ENCODE data around the gene ROS1.
"Not testable (repeated sequence)": the region's sequence is repeated elsewhere in the genome, so short reads cannot be mapped to it uniquely, and the experiment has no call there.

Gene ROS1

DNA sequence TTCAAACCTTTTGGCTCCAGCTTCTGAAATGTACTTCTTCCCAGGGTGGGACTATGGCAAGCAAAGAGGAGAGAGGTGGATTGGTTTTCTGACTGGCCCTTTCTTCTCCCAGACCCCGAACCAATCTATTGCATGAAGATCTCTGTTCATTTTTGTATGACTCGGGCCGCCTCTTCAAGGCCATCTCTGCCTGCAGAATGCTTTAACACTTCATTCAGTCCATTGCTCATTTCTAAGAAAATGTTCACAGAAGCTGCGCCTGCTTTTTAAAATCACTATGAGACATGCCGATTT, 158.7 kb downstream of the ROS1 start:
- DNase-seq (ENCODE audit: low read depth in 2 of 2) = no peak

- DNase-seq (ENCODE audit: low read depth in 2 of 2) = no peak
Observed at GRCh38 chr6:117266257-117267053, 159.3 kb downstream of the ROS1 start.

- no peak for DNase-seq (ENCODE audit: low read depth in 2 of 2)
Observed at GRCh38 chr6:117265410-117266256, 160.1 kb downstream of the ROS1 start, which contains the start of gene VGLL2. Gene VGLL2, plus strand, starts transcription at chr6:117265558. Its CDS starts 206 bp downstream, at chr6:117265764.

DNA sequence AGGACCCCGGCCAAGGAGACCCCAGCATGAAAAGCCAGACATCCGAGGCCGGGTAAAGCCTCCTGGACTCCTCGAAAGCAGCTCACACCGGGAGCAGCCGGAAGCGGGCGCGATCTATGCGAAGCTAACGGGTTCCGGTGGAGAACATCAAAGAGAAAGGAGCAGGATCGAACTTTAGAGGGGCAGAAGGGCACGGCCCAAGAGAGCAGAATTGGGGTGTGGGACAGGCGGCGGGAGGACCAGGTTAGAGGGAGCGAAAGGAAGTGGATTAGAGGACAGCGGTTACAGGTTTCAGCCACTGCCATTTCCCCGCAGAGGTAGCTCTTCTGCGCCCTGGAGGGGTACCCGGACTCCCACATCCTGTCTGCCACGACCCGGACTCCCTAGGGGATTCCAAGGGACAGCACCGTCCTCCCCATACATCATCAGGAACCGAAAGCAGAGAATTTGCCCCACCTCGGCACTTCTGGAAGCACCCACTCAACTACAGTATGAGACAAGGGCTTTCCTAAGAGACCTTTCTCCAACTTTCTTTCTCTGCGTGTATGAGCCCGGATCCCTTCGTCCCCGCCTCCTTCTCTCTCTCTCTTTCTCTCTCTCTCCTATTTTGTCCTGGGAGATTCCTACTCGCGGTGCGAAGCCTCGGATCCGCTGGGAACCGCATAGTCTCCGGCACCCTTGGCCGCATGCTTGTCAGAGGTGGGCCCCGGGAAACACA, 160.9 kb downstream of the ROS1 start:
- DNase-seq (ENCODE audit: low read depth in 2 of 2) = no peak

- no peak for DNase-seq (ENCODE audit: low read depth in 2 of 2)
Observed at GRCh38 chr6:117264369-117264691, 161.4 kb downstream of the ROS1 start.

DNA sequence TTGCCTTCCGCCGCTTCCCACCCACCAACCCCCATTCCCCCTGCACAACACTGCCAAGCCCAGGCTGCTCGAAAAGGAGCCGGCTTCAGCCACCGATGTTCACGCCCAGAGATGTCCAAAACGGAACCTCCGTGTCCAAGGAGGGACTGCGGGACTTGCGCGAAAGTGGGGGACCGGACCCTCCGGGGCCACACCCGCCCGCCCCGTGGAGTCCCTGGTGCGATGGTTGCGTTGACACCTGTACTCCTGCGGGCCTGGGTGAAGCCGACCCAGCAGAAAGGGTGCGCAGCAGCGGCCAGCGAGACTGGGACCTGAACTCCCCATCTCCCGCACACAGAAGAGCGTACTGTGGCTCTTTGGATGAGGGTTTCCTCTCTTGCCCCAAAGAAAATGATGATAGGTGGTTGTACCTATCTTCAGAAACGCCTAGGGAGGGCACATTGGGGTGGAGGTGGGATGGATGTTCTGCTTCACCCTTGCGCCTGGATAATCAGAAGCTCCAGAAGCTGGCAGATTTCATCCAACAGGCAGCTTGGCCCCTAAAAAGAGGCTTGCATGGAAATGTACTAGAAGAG, 162.3 kb downstream of the ROS1 start:
- no peak for DNase-seq (ENCODE audit: low read depth in 2 of 2)

- DNase-seq (ENCODE audit: low read depth in 2 of 2) = no peak
Observed at GRCh38 chr6:117262799-117263198, 162.9 kb downstream of the ROS1 start.

- DNase-seq (ENCODE audit: low read depth in 2 of 2) = no peak
Observed at GRCh38 chr6:117253785-117254184, 172.0 kb downstream of the ROS1 start.

GRCh38 chr6:117244979-117245378, 180.8 kb downstream of the ROS1 start:
- not testable (repeated sequence) for DNase-seq (ENCODE audit: low read depth in 2 of 2)

GRCh38 chr6:117244571-117244970, 181.2 kb downstream of the ROS1 start:
- not testable (repeated sequence) for DNase-seq (ENCODE audit: low read depth in 2 of 2)
